Measurements from ENCODE around the gene PDE6B.

The PDE6B gene

GRCh38 chr4:689723-690122 is 64.3 kb downstream of the PDE6B start:
- TF ChIP-seq POLR2AphosphoS5 (IDR thresholded peaks at IDR 0.05; ENCODE audit: low read depth, low read length) (no peak), REST (IDR thresholded peaks at IDR 0.05; ENCODE audit: insufficient read depth in 1 of 2, low read depth in 2 of 2, low read length in 2 of 2) (no peak), SIN3A (IDR thresholded peaks at IDR 0.05; ENCODE audit: borderline replicate concordance, insufficient read depth, low read length) (no peak), FOXP2 (optimal IDR thresholded peaks at IDR 0.05; ENCODE audit: borderline replicate concordance, extremely low read depth, extremely low read length, insufficient read depth) (no peak), TAF1 (IDR thresholded peaks at IDR 0.05; ENCODE audit: borderline replicate concordance, insufficient read depth, low read length) (no peak)

- TF ChIP-seq FOXP2 (optimal IDR thresholded peaks at IDR 0.05; ENCODE audit: borderline replicate concordance, extremely low read depth, extremely low read length, insufficient read depth): no peak
- no peak for TF ChIP-seq REST (IDR thresholded peaks at IDR 0.05; ENCODE audit: insufficient read depth in 1 of 2, low read depth in 2 of 2, low read length in 2 of 2)
- no peak for TF ChIP-seq SIN3A (IDR thresholded peaks at IDR 0.05; ENCODE audit: borderline replicate concordance, insufficient read depth, low read length)
- TF ChIP-seq TAF1 (IDR thresholded peaks at IDR 0.05; ENCODE audit: borderline replicate concordance, insufficient read depth, low read length): no peak
- no peak for TF ChIP-seq POLR2AphosphoS5 (IDR thresholded peaks at IDR 0.05; ENCODE audit: low read depth, low read length)
Measured at GRCh38 chr4:692771-693554, 67.6 kb downstream of the PDE6B start.

GRCh38 chr4:699816-700580 is 74.6 kb downstream of the PDE6B start:
- TF ChIP-seq POLR2AphosphoS5 (IDR thresholded peaks at IDR 0.05; ENCODE audit: low read depth, low read length) (no peak), SIN3A (IDR thresholded peaks at IDR 0.05; ENCODE audit: borderline replicate concordance, insufficient read depth, low read length) (no peak), TAF1 (IDR thresholded peaks at IDR 0.05; ENCODE audit: borderline replicate concordance, insufficient read depth, low read length) (no peak), REST (IDR thresholded peaks at IDR 0.05; ENCODE audit: insufficient read depth in 1 of 2, low read depth in 2 of 2, low read length in 2 of 2) (no peak), FOXP2 (optimal IDR thresholded peaks at IDR 0.05; ENCODE audit: borderline replicate concordance, extremely low read depth, extremely low read length, insufficient read depth) (no peak)

- TF ChIP-seq TAF1 (IDR thresholded peaks at IDR 0.05; ENCODE audit: borderline replicate concordance, insufficient read depth, low read length): no peak
- no peak for TF ChIP-seq POLR2AphosphoS5 (IDR thresholded peaks at IDR 0.05; ENCODE audit: low read depth, low read length)
- TF ChIP-seq SIN3A (IDR thresholded peaks at IDR 0.05; ENCODE audit: borderline replicate concordance, insufficient read depth, low read length): no peak
- TF ChIP-seq FOXP2 (optimal IDR thresholded peaks at IDR 0.05; ENCODE audit: borderline replicate concordance, extremely low read depth, extremely low read length, insufficient read depth): no peak
- no peak for TF ChIP-seq REST (IDR thresholded peaks at IDR 0.05; ENCODE audit: insufficient read depth in 1 of 2, low read depth in 2 of 2, low read length in 2 of 2)
Measured at GRCh38 chr4:700587-701264, 75.4 kb downstream of the PDE6B start.
